Left renal cortex interstitium (tissue), 4 donors: ENCODE results near the gene MYH13. TPM values are rescaled to one million over a fixed set of nuclear protein-coding genes. Genes with fewer than 3 reads are reported as not detected.
A peak's percentile ranks its signal among the peaks of the same experiment; 100 is the strongest.
"Not testable (repeated sequence)": the region's sequence is repeated elsewhere in the genome, so short reads cannot be mapped to it uniquely, and the experiment has no call there.

Experiments
- DNase-seq, 4 donors: peaks; one replicate each; pipeline ENCODE4 v3.0.0-alpha.2; 2013; ENCODE audit warnings: low read depth in 4 of 4, low spot score in 2 of 4, missing footprints in 1 of 4
- polyA plus RNA-seq, 4 donors: library from polyadenylated mRNA; unstranded; fragments of 120-200 nt; gene quantifications; one replicate each; pipeline ENCODE4 v1.2.1, GENCODE V29; 2013; ENCODE audit not compliant: insufficient read length in 4 of 4

Gene MYH13
- polyA plus RNA-seq, 4 donors = 0.10 to 0.27 (median 0.14) TPM

DNA sequence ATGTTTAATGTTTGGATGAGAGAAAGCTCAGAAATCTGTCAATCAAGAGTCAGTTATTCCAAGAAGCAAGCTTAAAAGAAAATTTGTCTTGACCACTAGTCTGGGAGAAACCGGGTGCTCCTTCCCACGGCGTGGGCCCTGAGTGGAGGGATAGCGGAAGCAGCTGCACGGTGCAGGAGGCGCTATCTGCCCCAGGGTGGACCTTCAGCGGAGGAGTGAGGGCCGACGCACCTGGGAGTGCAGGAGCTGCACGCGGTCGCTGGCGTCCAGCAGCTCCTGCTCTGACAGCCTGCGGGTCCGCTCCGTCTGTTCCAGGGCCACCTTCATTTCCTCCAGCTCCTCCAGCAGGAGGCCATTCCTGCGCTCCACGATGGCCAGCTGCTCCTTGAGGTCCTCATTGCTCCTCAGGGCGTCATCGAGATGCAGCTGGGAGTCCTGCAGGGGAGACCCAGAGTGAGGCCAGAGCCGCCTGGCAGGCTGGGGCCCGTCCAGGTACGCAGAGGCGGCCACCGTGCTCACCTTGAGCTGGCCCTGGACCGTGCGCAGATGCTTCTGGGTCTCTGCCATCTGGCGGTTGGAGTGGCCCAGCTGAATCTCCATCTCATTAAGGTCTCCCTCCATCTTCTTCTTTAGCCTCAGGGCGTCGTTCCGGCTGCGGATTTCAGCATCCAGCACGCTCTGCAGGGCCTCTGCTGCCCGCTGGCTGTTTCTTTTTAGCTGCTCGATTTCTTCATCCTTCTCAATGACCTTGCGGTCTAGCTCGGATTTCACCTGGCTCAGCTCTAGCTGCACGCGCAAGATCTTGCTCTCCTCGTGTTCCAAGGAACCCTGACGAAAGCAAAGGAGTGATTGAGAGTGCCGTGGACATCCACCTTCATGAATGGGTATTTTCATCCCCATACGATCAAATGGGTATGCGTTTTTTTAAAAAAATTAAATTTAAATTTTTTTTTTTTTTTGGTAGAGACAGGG is 63.5 kb downstream of the MYH13 start:
- DNase-seq = no peak

GRCh38 chr17:10306585-10306984 is 66.2 kb downstream of the MYH13 start:
- no peak for DNase-seq

- peak in 3 of 4 donors; percentile 60 to 69 (median 64) for DNase-seq
Measured at GRCh38 chr17:10305398-10305797, 67.4 kb downstream of the MYH13 start.

- no peak for DNase-seq
Measured at GRCh38 chr17:10304758-10305300, 68.0 kb downstream of the MYH13 start.

DNA sequence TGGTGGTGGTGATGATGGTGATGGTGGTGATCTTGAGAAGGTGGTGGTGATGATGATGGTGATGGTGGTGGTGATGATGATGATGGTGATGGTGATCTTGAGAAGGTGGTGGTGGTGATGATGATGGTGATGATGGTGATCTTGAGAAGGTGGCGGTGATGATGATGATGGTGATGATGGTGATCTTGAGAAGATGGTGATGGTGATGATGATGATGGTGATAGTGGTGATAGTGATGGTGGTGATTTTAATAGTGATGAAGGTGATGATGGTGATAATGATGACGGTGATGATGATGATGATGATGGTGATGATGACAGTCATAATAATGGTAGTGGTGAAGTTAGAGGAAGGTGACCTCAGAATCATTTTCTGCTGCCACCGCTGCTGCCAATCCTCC is 75.1 kb downstream of the MYH13 start:
- no peak for DNase-seq

GRCh38 chr17:10295728-10296343 is 77.0 kb downstream of the MYH13 start:
- DNase-seq = peak in 1 of 4 donors; percentile 68

GRCh38 chr17:10294180-10294579 is 78.6 kb downstream of the MYH13 start:
- DNase-seq = no peak

DNA sequence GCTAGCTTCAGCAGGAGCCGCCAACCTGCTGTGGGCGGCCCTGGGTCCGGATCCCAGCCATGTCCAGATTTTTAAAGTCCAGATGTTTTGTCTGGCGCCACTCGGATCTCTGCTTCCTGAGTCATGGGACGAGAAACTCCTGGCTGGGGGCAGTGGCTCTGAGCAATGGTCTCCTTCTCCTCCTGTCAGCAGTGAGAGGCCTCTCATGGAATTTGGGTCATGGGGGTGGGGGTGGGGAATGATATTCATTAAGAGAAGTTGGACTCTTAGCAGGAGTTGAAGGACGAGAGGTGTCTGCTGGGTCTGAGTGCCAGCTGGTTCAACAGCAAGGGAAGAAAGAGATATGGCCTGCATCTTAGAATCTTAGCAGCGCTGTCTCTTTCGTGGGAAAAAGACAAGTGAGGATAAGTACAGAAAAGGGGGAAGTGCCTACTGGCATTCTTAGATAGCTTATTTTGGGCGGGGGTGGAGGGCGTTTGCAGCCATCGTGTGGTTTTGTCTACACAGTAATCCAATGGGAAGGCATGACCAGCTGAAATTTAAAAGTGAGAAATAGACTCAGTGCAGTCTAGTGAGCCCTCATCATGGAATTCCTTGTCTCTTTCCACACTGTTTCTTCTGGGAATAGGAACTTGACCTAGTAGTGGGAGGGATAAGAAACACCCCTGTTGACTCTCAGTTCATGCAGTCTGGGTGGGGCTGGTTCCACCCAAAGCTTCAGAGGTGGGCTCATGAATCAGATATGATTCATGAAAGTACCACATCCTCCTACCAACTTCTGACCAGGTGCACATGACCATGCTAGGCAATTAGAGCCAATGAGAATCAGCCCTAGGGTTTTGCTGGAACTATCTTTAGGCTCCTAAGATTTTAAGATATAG is 80.5 kb downstream of the MYH13 start:
- no peak for DNase-seq

DNA sequence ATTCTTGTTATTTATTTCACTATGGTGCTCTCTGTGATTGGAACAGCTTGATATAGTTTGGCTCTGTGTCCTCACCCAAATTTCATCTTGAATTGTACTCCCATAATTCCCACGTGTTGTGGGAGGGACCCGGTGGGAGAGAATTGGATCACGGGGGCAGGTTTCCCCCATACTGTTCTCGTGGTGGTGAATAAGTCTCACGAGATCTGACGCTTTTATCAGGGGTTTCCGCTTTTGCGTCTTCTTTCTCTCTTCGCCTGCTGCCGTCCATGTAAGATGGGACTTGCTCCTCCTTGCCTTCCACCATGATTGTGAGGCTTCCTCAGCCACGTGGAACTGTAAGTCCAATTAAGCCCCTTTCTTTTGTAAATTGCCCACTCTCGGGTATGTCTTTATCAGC is 81.2 kb downstream of the MYH13 start:
- DNase-seq = not testable (repeated sequence)

DNA sequence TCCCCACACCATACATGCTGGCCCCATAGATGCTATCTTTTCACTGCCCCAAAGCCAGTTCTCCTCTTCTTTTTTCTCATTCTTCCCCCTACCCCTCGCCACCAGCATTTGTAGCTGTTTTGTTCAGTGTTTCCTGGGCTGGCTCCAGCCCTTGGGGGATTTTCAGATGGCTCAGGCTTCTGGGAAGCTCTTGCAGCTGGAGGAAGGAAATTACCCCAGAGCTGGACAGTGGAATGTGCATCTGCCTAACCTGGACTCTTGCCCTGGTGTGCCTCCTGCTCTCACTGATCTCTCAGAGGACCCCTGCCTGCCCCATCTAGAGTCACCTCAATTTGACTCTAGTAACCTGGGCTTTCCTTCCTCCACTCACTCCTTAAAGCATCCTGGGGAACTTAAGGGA is 82.8 kb downstream of the MYH13 start:
- DNase-seq = no peak

GRCh38 chr17:10286324-10286723 is 86.5 kb downstream of the MYH13 start:
- no peak for DNase-seq

- no peak for DNase-seq
Measured at GRCh38 chr17:10285896-10286295, 86.9 kb downstream of the MYH13 start.

DNA sequence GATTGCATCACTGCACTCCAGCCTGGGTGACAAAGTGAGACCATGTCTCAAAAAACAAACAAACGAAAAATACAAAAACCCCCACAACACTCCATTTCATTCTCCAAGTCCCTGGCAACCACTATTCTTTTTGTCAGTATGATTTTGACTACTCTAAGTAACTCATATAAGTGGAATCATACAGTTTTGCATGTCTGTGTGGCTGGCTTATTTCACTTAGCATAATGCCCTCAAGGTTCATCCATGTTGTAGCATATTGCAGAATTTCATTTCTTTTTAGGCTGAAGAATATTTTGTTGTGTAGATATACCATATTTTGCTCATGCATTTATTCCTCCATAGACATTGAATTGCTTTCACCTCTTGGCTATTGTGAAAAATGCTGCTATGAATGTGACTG is 92.7 kb downstream of the MYH13 start:
- DNase-seq = no peak

GRCh38 chr17:10278218-10278617 is 94.6 kb downstream of the MYH13 start:
- DNase-seq = no peak

DNA sequence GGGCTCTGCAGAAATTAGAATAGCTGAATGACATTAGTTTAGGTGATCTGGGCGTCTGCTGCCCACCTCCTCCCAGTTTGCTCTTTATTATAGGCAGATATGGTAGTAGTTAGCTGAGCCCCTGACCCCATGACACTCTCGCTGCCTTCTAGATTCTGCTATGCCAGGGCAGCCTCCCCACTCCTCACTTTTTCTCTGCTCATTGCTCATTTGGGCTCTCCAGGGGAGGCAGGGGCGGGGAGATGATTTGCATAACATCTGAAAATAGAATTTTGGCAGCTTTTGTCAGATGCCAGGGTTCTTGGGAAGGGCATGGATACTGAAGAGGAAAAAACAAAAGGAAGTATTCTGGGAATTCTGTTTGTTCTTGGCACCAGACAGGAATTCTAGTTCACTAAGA is 96.4 kb downstream of the MYH13 start:
- no peak for DNase-seq

GRCh38 chr17:10275418-10275817 is 97.4 kb downstream of the MYH13 start:
- DNase-seq = no peak

GRCh38 chr17:10271106-10271562 is 101.7 kb downstream of the MYH13 start:
- DNase-seq = no peak

DNA sequence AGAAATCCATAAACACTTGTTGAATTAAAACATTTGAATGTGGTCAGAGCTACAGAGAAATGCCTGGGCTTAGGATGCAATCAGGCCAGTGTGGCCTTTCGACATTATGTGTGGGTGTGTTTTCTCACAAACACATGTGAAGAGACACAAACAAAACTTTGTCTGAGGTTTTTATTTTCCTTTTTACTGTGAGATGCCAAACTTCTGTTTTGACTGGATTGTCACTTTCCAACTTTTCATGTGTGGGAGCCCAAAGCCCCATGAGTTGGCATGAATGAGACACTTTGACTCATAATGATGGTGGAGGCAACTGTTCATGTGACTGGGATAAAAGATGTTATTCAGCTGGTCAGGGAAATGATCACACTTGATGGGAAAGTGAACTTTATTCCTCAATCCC is 102.5 kb downstream of the MYH13 start:
- DNase-seq = no peak

GRCh38 chr17:10268005-10268404 is 104.8 kb downstream of the MYH13 start:
- DNase-seq = no peak

DNA sequence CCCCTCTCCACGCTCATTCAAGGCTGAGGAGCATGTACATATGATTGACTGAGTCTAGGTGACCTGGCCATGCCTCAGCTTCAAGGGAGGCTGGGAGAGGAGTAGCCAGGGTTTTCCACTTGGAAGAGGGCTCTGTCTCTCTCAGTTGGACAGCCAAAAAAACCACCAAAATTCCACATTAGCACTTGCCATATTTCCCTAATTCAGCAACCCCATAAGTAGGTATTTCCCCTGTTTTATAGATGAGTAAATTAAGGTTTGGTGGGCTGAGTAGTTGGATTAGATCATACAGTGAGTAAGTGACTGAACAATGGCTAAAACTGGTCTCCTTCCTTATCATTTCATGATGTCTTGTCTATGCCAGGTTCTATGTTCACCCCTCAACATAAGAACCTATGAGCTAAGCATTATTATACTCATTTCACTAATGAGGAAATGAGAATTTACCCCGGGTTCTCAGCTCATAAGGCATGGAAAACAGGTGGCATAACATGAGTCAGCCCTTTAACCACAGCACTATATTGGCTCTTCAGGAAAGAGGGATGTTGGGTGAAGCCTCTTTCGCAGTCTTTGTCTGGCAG is 106.4 kb downstream of the MYH13 start:
- DNase-seq = no peak
